Ishikawa (cell line): Measurements from ENCODE around the gene KDM4B.

ENCODE experiments used
- CEBPB ChIP-seq: IDR thresholded peaks from 2 replicates; pipeline ENCODE4 v1.6.1; 2012
- CREB1 ChIP-seq: IDR thresholded peaks from 2 replicates; pipeline ENCODE4 v1.6.1; 2012; ENCODE audit warnings: low read depth
- EP300 ChIP-seq: IDR thresholded peaks from 2 replicates; pipeline ENCODE4 v1.6.1; 2012; ENCODE audit warnings: borderline replicate concordance
- RAD21 ChIP-seq: IDR thresholded peaks from 2 replicates; pipeline ENCODE4 v1.6.1; 2012; ENCODE audit warnings: low read depth
- REST ChIP-seq: IDR thresholded peaks from 2 replicates; pipeline ENCODE4 v1.6.1; 2012; ENCODE audit warnings: low read depth, mild to moderate bottlenecking

- TF ChIP-seq CREB1: no peak
- TF ChIP-seq EP300: no peak
- no peak for TF ChIP-seq REST
- no peak for TF ChIP-seq CEBPB
- TF ChIP-seq RAD21: no peak
Observed at GRCh38 chr19:4932711-4933110, 36.2 kb upstream of the KDM4B start.
